T47D (cell line): Measurements from ENCODE around the gene CYP2A6.
"Not testable (repeated sequence)": the region's sequence is repeated elsewhere in the genome, so short reads cannot be mapped to it uniquely, and the experiment has no call there.

Source experiments
- DNase-seq, 2 experiments: peaks; one replicate each; pipeline versions ENCODE4 v3.0.0 to v3.0.0-alpha.2; 2011 to 2012; ENCODE audit warnings: low read depth in 1 of 2, low spot score in 1 of 2
- JUND ChIP-seq: IDR thresholded peaks from 2 replicates; pipeline ENCODE4 v1.6.1; 2012; ENCODE audit warnings: low read depth
- in situ Hi-C: cut with HindIII; loops from 2 replicates; pipeline ENCODE4 v1.10.0; 2016; ENCODE audit warnings: low sequenced_read_pairs, low pct_unique_long_range_greater_than_20kb

The CYP2A6 gene

GRCh38 chr19:40831502-40832430 lies 18.5 kb downstream of the CYP2A6 start:
- in situ Hi-C loops = no loop called here
- DNase-seq = peak; percentile 17 to 96
- TF ChIP-seq JUND = 0 out of 2 replicates have a peak, but pooled peaks have one; percentile 38

DNA sequence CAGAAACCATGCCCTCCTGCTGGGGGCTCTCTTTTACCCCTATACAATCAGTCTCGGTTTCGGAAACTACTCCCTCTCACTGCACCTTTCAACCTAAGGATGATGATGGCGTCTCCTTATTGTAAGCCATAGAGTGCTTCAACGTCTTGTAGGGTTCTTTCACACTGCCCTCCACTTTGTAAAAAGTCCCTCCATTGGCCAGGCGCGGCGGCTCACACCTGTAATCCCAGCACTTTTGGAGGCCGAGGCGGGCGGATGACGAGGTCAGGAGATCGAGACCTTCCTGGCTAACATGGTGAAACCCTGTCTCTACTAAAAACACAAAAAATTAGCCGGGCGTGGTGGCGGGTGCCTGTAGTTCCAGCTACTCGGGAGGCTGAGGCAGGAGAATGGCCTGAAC lies 19.5 kb downstream of the CYP2A6 start:
- in situ Hi-C loops, DNase-seq: not testable (repeated sequence)

DNA sequence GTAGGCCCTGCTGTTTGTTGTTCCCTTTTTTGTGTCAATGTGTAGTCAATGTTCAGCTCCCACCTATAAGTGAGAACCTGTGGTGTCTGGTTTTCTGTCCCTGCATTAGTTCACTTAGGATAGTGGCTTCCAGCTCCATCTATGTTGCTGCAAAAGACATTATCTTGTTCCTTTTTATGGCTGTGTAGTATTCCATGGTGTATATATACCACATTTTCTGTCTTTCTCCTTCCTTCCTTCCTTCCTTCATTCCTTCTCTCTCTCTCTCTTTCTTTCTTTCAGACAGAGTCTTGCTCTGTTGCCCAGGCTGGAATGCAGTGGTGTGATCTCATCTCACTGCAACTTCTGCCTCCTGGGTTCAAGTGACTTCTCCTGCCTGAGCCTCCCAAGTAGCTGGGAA lies 21.0 kb downstream of the CYP2A6 start:
- TF ChIP-seq JUND = no peak
- in situ Hi-C loops = no loop called here
- no peak for DNase-seq

GRCh38 chr19:40827386-40828247 lies 22.6 kb downstream of the CYP2A6 start:
- TF ChIP-seq JUND = no peak
- DNase-seq = no peak
- in situ Hi-C loops = no loop called here

GRCh38 chr19:40826699-40827385 lies 23.4 kb downstream of the CYP2A6 start:
- DNase-seq, in situ Hi-C loops: not testable (repeated sequence)

DNA sequence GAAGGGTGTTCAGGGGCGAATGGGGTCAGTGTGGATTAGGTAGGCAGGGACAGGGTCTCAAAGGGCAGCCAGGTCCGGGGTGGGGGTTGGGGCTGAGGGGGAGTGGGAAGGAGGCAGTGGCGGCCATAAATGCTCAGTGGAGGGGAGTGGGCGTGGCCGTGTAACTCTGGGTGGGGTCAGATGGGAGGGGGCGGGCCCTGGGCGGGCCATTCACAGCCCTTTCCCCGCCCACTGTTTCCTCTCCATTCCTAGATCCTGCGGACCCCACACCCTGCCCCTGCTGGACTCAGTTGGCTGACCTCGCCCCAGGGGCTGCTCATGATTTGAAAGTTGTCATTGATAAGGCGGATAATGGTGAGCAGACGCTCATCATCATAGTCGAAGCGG lies 23.9 kb downstream of the CYP2A6 start:
- in situ Hi-C loops, DNase-seq: not testable (repeated sequence)

- in situ Hi-C loops, DNase-seq: not testable (repeated sequence)
Measured at GRCh38 chr19:40825460-40826095, 24.7 kb downstream of the CYP2A6 start.

GRCh38 chr19:40824916-40825315 lies 25.3 kb downstream of the CYP2A6 start:
- in situ Hi-C loops, DNase-seq: not testable (repeated sequence)

DNA sequence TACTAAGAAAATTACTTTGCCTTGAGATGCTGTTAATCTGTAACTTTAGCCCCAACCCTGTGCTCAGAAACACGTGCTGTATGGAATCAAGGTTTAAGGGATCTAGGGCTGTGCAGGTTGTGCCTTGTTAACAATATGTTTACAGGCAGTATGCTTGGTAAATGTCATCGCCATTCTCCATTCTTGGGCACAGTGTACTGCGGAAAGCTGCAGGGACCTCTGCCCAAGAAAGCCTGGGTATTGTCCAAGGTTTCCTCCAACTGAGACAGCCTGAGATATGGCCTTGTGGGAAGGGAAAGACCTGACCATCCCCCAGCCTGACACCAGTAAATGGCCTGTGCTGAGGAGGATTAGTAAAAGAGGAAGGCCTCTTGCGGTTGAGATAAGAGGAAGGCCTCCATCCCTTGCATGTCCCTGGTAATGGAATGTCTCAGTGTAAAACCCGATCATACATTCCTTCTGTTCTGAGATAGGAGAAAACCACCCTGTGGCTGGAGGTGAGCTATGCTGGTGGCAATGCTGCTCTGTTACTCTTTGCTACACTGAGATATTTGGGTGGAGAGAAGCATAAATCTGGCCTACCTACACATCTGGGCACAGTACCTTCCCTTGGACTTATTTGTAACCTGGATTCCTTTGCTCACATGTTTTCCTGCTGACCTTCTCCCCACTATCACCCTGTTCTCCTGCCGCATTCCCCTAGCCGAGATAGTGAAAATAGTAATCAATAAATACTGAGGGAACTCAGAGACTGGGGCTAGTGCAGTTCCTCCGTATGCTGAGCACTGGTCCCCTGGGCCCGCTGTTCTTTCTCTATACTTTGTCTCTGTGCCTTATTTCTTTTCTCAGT lies 27.3 kb downstream of the CYP2A6 start:
- in situ Hi-C loops, DNase-seq: not testable (repeated sequence)

DNA sequence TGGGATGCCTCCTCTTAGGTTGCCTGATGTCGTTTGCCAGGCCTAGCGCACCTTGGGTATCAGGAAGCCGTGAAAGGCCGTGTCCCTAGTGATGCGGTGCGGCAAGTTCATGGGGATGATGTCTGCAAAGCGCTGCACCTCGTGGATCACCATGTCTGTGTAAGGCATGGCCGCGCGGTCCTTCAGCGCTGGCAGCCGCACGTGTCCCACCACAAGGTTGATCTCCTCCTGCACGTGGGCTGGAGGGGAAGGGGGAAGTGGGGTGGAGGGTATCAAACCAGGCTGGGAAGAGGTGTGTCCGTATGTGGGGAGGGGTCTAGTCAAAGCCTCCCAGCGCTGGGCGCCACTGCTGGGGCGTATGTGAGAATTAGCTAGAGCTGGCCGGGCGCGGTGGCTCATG lies 28.1 kb downstream of the CYP2A6 start:
- in situ Hi-C loops = no loop called here
- DNase-seq = no peak
- no peak for TF ChIP-seq JUND

- DNase-seq, in situ Hi-C loops: not testable (repeated sequence)
Measured at GRCh38 chr19:40819479-40820234, 30.6 kb downstream of the CYP2A6 start.

DNA sequence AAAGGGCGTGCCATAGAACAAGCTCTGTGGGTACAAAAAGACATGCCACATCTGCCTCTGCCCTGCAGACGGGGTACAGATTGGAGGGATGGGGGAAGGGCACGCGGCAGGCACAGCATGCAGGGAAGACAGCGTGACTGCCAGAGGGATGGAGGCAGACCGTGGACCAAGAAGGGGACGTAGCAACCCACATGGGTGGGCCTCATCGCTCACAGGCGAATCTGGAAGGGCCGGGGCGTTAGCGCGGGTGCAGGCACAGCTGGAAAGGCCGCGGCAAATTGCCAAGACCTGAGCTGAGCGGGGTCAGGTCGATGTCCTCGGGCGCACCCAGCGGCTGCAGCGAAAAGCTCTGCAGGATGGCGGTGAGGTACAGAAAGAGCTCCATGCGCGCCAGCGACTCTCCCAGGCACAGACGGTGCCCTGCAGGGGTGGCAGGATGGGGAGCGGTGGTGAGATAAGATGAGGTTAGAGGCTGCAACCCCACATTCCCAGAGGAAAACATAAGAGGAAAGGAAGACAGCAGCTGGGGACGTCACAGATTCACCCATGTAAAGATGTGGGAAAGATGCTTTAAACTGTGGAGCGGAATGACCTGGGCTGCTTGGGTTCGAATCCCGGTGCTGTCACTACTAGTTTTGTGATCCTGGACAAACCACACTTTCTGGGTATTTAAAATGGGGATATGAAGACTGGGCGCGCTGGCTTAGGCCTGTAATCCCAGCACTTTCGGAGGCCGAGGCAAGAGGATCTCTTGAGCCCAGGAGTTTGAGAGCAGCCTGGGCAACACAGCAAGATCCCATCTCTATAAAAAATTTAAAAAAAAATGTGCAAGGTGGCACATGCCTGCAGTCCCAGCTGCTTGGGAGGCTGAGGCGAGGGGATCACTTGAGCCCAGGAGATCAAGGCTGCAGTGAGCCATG lies 31.5 kb downstream of the CYP2A6 start:
- in situ Hi-C loops, DNase-seq: not testable (repeated sequence)
